Duodenal mucosa (tissue), 2 donors: Measurements from ENCODE around the gene ART5.
"Not testable (repeated sequence)": the region's sequence is repeated elsewhere in the genome, so short reads cannot be mapped to it uniquely, and the experiment has no call there.

Experiments
- H3K27ac ChIP-seq: one replicate; pipeline ENCODE4 v1.7.0; 2013; ENCODE audit warnings: low read depth, low read length
- H3K27me3 ChIP-seq, 2 donors: one replicate each; pipeline ENCODE4 v1.7.0; 2013; ENCODE audit warnings: low read length in 2 of 2, control low read depth in 1 of 2; ENCODE audit not compliant: insufficient read depth in 2 of 2, control insufficient read depth in 1 of 2
- H3K36me3 ChIP-seq, 2 donors: one replicate each; pipeline ENCODE4 v1.7.0; 2013; ENCODE audit warnings: low read length in 2 of 2, control low read depth in 1 of 2; ENCODE audit not compliant: insufficient read depth in 2 of 2, control insufficient read depth in 1 of 2
- H3K4me1 ChIP-seq, 2 donors: one replicate each; pipeline ENCODE4 v1.7.0; 2013; ENCODE audit warnings: low read length in 2 of 2, control low read depth in 1 of 2; ENCODE audit not compliant: insufficient read depth in 2 of 2, control insufficient read depth in 1 of 2
- H3K4me3 ChIP-seq, 2 donors: one replicate each; pipeline ENCODE4 v1.7.0; 2013; ENCODE audit warnings: low read length in 2 of 2, low read depth in 1 of 2
- H3K9ac ChIP-seq, 2 donors: one replicate each; pipeline ENCODE4 v1.7.0; 2013; ENCODE audit warnings: low read length in 2 of 2, low read depth in 1 of 2
- H3K9me3 ChIP-seq, 2 donors: one replicate each; pipeline ENCODE4 v1.7.0; 2013; ENCODE audit warnings: low read length in 2 of 2, control low read depth in 1 of 2; ENCODE audit not compliant: control insufficient read depth in 1 of 2

Gene ART5

GRCh38 chr11:3609416-3610265 is 32.2 kb downstream of the ART5 start:
- Histone ChIP-seq H3K27me3 (no peaks in the 10 kb centered on the region), H3K36me3 (no peaks in the 10 kb centered on the region), H3K4me3 (no peak overlapping the region), H3K9ac (no peak overlapping the region), H3K27ac (no peak overlapping the region), H3K9me3 (peaks cover 0 to 6% of the 10 kb centered on the region in 2 donors), H3K4me1 (peaks cover 0 to 4% of the 10 kb centered on the region in 2 donors)

- Histone ChIP-seq H3K36me3 (no peaks in the 10 kb centered on the region), H3K9me3 (no peaks in the 10 kb centered on the region), H3K27ac (no peak overlapping the region), H3K4me1 (peaks cover 0 to 4% of the 10 kb centered on the region in 2 donors), H3K27me3 (no peaks in the 10 kb centered on the region), H3K4me3 (no peak overlapping the region), H3K9ac (no peak overlapping the region)
Measured at GRCh38 chr11:3605771-3606203, 36.0 kb downstream of the ART5 start.

- Histone ChIP-seq H3K27me3 (no peaks in the 10 kb centered on the region), H3K4me3 (peak overlapping the region in 1 of 2 donors; percentile 2), H3K9ac (no peak overlapping the region), H3K27ac (no peak overlapping the region), H3K9me3 (no peaks in the 10 kb centered on the region), H3K4me1 (peaks cover 0 to 4% of the 10 kb centered on the region in 2 donors), H3K36me3 (no peaks in the 10 kb centered on the region)
Measured at GRCh38 chr11:3605283-3605662, 36.5 kb downstream of the ART5 start.

- Histone ChIP-seq H3K9me3 (no peaks in the 10 kb centered on the region), H3K9ac (no peak overlapping the region), H3K36me3 (no peaks in the 10 kb centered on the region), H3K27ac (no peak overlapping the region), H3K4me3 (no peak overlapping the region), H3K4me1 (peaks cover 0 to 4% of the 10 kb centered on the region in 2 donors), H3K27me3 (no peaks in the 10 kb centered on the region)
Measured at GRCh38 chr11:3604167-3604566, 37.6 kb downstream of the ART5 start.

- H3K36me3 ChIP-seq, H3K4me1 ChIP-seq, H3K27ac ChIP-seq, H3K4me3 ChIP-seq, H3K27me3 ChIP-seq, H3K9ac ChIP-seq, H3K9me3 ChIP-seq: not testable (repeated sequence)
Measured at GRCh38 chr11:3600201-3600600, 41.6 kb downstream of the ART5 start.

GRCh38 chr11:3597743-3598142 is 44.0 kb downstream of the ART5 start:
- H3K36me3 ChIP-seq, H3K4me3 ChIP-seq, H3K9me3 ChIP-seq, H3K27ac ChIP-seq, H3K9ac ChIP-seq, H3K27me3 ChIP-seq, H3K4me1 ChIP-seq: not testable (repeated sequence)

- H3K9ac ChIP-seq, H3K27ac ChIP-seq, H3K4me3 ChIP-seq, H3K36me3 ChIP-seq, H3K4me1 ChIP-seq, H3K27me3 ChIP-seq, H3K9me3 ChIP-seq: not testable (repeated sequence)
Measured at GRCh38 chr11:3591326-3591725, 50.5 kb downstream of the ART5 start.

GRCh38 chr11:3590193-3590592 is 51.6 kb downstream of the ART5 start:
- not testable (repeated sequence) for H3K9me3 ChIP-seq, H3K27ac ChIP-seq, H3K9ac ChIP-seq, H3K4me3 ChIP-seq, H3K36me3 ChIP-seq, H3K27me3 ChIP-seq, H3K4me1 ChIP-seq

GRCh38 chr11:3588776-3589175 is 53.0 kb downstream of the ART5 start:
- not testable (repeated sequence) for H3K4me1 ChIP-seq, H3K9me3 ChIP-seq, H3K36me3 ChIP-seq, H3K9ac ChIP-seq, H3K27me3 ChIP-seq, H3K27ac ChIP-seq, H3K4me3 ChIP-seq
